Renal pelvis (tissue), 4 donors: Measurements from ENCODE around the gene FAM98B. TPM values are rescaled to one million over a fixed set of nuclear protein-coding genes. Genes with fewer than 3 reads are reported as not detected.

ENCODE experiments used
- DNase-seq: peaks from one replicate; pipeline ENCODE4 v3.0.0-alpha.2; 2013
- polyA plus RNA-seq, 3 donors: library from polyadenylated mRNA; unstranded; fragments of 120-200 nt; gene quantifications; one replicate each; pipeline ENCODE4 v1.2.1, GENCODE V29; 2013; ENCODE audit not compliant: insufficient read length in 3 of 3

Gene FAM98B
- polyA plus RNA-seq, 3 donors: 67.3 to 75.6 (median 74.4) TPM

GRCh38 chr15:38535491-38536200 lies 81.7 kb downstream of the FAM98B start:
- DNase-seq: no peak

- no peak for DNase-seq
Measured at GRCh38 chr15:38536201-38536676, 82.3 kb downstream of the FAM98B start.

Other genes with a start within 250 kb of the FAM98B start
- 10 to 100 TPM; 28.6 to 29.5 (median 28.9) TPM for gene SPRED1, start 201.3 kb upstream of the FAM98B start, polyA plus RNA-seq
- gene RASGRP1, start 110.7 kb downstream of the FAM98B start, polyA plus RNA-seq: 10 to 100 TPM; 10.6 to 16.0 (median 12.2) TPM